ENCODE measurements around the gene ZNF467. TPM values are rescaled to one million over a fixed set of nuclear protein-coding genes. Genes with fewer than 3 reads are reported as not detected.

The ZNF467 gene
- total RNA-seq, 2 experiments from 2014 or later = 0.25 to 0.33 TPM

DNA sequence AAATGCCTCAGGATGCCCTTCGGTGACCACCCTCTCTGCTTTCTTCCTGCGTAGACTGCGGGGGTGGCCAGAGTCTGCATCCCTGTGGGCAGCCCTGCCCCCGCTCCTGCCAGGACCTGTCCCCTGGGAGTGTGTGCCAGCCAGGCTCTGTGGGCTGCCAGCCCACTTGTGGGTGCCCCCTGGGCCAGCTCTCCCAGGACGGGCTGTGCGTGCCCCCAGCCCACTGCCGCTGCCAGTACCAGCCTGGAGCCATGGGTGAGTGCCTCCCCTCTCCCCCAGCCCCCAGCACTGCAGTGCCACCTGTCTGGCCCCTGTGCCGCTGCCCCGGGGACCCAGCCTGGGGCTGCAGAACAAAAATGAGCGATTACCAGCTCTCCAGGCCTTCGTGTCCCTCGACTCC is 41.7 kb upstream of the ZNF467 start:
- no peaks in the 10 kb centered on the region for H3K9me3 Mint-ChIP-seq
- ChIA-PET CTCF (no interaction called here), POLR2A (no interaction called here)
- H3K4me3 Mint-ChIP-seq = no peak overlapping the region
- no peak overlapping the region for H3K27ac Mint-ChIP-seq
- H3K4me1 Mint-ChIP-seq = no peaks in the 10 kb centered on the region
- H3K27me3 Mint-ChIP-seq = no peaks in the 10 kb centered on the region
- no peak for DNase-seq
- no peaks in the 10 kb centered on the region for H3K36me3 Mint-ChIP-seq (ENCODE audit: low read depth)

DNA sequence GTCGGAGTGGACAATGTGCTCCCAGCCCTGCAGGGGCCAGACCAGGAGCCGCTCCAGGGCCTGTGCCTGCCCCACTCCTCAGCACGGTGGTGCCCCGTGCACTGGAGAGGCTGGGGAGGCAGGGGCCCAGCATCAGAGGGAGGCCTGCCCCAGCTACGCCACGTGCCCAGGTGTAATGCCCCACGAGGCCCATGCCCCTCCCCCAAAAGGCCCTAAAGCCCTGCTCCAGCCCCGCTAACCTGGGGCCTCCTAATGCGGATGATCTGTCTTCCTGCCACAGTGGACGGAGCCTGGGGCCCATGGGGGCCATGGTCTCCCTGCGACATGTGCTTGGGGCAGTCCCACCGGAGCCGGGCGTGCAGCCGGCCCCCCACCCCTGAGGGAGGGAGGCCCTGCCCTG is 41.1 kb upstream of the ZNF467 start:
- ChIA-PET CTCF (no interaction called here), POLR2A (no interaction called here)
- Mint-ChIP-seq H3K27me3 (no peaks in the 10 kb centered on the region), H3K27ac (no peak overlapping the region), H3K4me1 (no peaks in the 10 kb centered on the region), H3K4me3 (no peak overlapping the region), H3K36me3 (ENCODE audit: low read depth) (no peaks in the 10 kb centered on the region), H3K9me3 (no peaks in the 10 kb centered on the region)
- no peak for DNase-seq

DNA sequence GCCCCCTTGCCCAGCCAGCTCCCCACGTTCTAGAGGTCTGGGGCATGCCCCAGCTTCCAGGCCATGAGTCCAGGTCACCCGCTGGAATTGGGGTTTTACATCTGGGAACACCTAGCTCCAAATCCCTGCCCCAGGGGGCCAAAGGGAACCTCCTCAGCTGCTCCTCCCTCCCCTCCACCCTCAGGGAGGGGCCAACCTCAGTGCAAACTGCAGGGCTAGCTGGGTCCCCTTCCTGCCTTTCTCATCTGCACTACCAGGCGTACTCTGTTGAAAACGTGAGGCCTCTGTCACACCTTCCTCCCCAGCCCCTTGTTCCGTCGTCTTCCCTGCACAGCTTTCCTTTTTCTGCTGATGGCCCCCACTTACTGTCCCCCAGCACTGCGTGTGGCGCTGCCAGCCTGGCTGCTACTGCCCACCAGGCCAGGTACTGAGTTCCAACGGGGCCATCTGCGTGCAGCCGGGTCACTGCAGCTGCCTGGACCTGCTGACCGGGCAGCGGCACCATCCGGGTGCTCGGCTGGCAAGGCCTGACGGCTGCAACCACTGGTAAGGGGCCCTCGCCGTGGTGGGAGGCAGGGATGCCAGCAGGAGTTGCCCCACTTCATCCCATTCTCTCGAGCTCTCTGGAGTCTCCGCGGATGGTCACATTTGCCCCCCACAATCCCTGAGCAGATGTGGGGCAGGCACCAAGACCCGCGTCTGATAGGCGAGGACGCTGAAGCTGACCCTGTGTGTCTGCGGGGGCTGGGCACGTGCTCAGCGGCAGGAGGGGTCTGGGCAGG is 40.1 kb upstream of the ZNF467 start:
- Mint-ChIP-seq H3K27ac (no peak overlapping the region), H3K27me3 (no peaks in the 10 kb centered on the region), H3K4me1 (no peaks in the 10 kb centered on the region), H3K4me3 (no peak overlapping the region), H3K36me3 (ENCODE audit: low read depth) (no peaks in the 10 kb centered on the region), H3K9me3 (no peaks in the 10 kb centered on the region)
- CTCF ChIA-PET = interaction anchor here (0.8 kb wide), 1 partner anchor 150 kb away, joined by 3 read pairs; no protein-coding TSS in a partner anchor
- POLR2A ChIA-PET = no interaction called here
- no peak for DNase-seq

DNA sequence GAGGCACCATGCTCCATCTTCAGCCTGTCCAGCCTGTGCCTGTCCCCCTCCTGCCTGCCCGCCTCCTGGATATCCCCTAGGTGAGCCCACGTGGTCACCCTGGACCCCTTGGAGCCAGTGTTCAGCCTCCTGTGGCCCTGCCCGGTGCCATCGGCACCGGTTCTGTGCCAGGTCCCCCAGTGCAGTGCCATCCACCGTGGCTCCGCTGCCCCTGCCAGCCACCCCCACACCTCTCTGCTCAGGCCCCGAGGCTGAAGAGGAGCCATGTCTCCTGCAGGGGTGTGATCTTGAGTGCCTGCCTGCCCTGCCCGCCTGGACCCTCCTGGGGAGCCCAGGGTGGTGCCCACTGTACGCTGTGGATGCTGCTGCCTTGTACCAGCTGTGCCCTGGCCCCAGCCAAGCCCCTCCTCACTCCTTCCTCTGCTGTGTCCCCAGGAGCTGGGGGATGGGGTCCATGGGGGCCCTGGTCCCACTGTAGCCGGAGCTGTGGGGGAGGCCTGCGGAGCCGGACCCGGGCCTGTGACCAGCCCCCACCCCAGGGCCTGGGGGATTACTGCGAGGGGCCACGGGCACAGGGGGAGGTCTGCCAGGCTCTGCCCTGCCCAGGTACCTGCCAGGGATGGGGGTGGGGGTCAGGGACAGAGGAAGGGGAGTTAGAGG is 38.6 kb upstream of the ZNF467 start:
- Mint-ChIP-seq H3K27ac (no peak overlapping the region), H3K4me1 (no peaks in the 10 kb centered on the region), H3K27me3 (no peaks in the 10 kb centered on the region), H3K9me3 (no peaks in the 10 kb centered on the region), H3K4me3 (no peak overlapping the region), H3K36me3 (ENCODE audit: low read depth) (no peaks in the 10 kb centered on the region)
- POLR2A ChIA-PET = no interaction called here
- no peak for DNase-seq
- CTCF ChIA-PET = no interaction called here

DNA sequence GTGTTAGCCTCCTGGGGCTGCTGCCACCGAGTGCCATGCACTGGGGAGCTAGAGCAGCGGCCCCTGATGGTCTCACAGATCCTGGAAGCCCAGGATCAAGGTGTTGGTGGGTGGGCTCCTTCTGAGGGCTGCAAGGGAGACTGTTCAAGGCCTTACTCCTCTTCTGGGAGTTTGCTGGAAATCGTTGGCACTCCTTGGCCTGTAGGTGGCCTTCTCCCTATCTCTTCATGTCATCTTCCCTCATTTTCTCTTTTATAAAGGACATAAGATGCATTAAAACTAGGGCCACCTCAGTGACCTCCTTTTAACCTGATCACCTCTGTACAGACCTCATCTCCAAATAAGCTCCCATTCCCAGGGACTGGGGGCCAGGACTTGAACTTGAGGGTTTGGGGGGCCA is 37.8 kb upstream of the ZNF467 start:
- no peaks in the 10 kb centered on the region for H3K27me3 Mint-ChIP-seq
- ChIA-PET POLR2A (no interaction called here), CTCF (no interaction called here)

DNA sequence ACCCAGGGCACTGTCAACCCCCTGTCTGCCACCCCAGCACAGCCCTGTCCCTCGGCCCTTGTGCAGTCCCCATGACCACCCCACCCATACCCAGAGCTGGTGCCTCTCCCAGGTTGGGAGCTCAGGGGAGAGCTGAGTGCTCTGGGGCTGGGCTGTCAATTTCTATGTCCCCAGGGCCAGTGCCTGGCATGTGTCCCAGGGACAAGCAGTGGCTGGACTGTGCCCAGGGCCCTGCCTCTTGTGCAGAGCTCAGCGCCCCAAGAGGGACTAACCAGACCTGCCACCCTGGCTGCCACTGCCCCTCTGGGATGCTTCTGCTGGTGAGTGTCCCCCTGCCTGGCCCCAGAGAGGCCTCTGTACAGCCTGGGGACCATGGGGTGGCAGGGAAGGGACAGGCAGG is 35.8 kb upstream of the ZNF467 start:
- Mint-ChIP-seq H3K36me3 (ENCODE audit: low read depth) (no peaks in the 10 kb centered on the region), H3K4me3 (no peak overlapping the region), H3K27ac (no peak overlapping the region), H3K4me1 (no peaks in the 10 kb centered on the region), H3K9me3 (no peaks in the 10 kb centered on the region), H3K27me3 (no peaks in the 10 kb centered on the region)
- no peak for DNase-seq
- CTCF ChIA-PET = no interaction called here
- POLR2A ChIA-PET = no interaction called here

More for the DNA sequence above, 37.8 kb upstream of the ZNF467 start:
- H3K27ac Mint-ChIP-seq = no peak overlapping the region
- H3K4me3 Mint-ChIP-seq = no peak overlapping the region
- H3K36me3 Mint-ChIP-seq (ENCODE audit: low read depth) = no peaks in the 10 kb centered on the region
- H3K9me3 Mint-ChIP-seq = no peaks in the 10 kb centered on the region
- no peak for DNase-seq
- H3K4me1 Mint-ChIP-seq = no peaks in the 10 kb centered on the region

DNA sequence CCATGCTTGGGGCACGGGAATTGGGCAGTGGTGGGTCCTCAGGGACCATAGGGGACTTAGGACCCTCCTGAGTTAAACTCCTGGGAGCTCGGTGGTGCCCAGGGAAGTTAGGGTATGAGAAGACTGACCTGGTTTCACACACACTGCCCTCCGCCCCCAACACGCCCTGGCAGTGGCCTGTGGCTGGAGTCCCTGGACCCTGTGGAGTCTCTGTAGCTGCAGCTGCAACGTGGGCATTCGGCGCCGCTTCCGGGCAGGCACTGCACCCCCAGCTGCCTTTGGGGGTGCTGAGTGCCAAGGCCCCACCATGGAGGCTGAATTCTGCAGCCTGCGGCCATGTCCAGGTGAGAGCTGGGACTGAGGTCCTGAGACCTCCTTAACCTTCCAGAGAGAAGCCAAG is 34.9 kb upstream of the ZNF467 start:
- DNase-seq = no peak
- CTCF ChIA-PET = no interaction called here
- Mint-ChIP-seq H3K4me3 (no peak overlapping the region), H3K27me3 (no peaks in the 10 kb centered on the region), H3K4me1 (no peaks in the 10 kb centered on the region), H3K36me3 (ENCODE audit: low read depth) (no peaks in the 10 kb centered on the region), H3K27ac (no peak overlapping the region), H3K9me3 (no peaks in the 10 kb centered on the region)
- POLR2A ChIA-PET = no interaction called here

DNA sequence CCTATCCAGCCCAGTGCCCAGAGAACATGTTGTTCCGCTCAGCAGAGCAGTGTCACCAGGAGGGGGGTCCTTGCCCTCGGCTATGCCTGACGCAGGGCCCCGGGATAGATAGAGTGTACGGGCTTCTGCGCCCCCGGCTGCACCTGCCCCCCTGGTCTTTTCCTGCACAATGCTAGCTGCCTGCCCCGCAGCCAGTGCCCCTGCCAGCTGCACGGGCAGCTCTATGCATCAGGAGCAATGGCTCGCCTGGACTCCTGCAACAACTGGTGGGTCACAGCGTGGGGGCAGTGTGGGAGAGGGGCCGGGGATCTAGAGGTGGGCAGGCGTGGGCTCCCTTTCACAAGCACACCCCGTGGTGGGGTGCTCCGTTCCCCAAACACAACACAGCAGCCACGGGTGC is 33.3 kb upstream of the ZNF467 start:
- no peaks in the 10 kb centered on the region for H3K36me3 Mint-ChIP-seq (ENCODE audit: low read depth)
- POLR2A ChIA-PET = no interaction called here
- H3K27ac Mint-ChIP-seq = no peak overlapping the region
- H3K4me3 Mint-ChIP-seq = no peak overlapping the region
- no peaks in the 10 kb centered on the region for H3K27me3 Mint-ChIP-seq
- no peaks in the 10 kb centered on the region for H3K9me3 Mint-ChIP-seq
- H3K4me1 Mint-ChIP-seq = no peaks in the 10 kb centered on the region
- CTCF ChIA-PET = interaction anchor here (0.8 to 2.2 kb wide), 4 partner anchors 14 to 64 kb away, joined by 3 to 7 read pairs (median 4); partner anchors contain the start of gene ZNF862
- no peak for DNase-seq

DNA sequence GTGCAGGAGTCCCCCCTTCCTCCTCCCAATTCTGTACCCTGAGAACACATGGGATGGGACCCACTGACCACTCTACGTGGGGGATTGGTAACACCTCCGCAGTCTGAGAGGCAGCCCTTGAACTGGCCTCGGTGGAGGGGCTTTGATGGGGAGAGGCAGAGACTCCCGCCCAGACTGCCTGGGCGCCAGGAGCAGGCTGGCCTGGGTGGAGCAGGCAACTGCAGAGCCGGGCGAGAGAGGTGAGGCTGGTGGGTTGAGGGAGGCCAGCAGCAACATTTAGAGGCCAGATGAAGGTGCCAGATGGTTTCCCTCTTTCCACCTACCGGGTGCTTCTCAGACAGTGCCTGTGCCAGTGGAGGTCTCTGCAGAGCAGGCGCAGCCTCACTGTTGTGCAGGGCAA is 30.7 kb upstream of the ZNF467 start:
- POLR2A ChIA-PET = no interaction called here

DNA sequence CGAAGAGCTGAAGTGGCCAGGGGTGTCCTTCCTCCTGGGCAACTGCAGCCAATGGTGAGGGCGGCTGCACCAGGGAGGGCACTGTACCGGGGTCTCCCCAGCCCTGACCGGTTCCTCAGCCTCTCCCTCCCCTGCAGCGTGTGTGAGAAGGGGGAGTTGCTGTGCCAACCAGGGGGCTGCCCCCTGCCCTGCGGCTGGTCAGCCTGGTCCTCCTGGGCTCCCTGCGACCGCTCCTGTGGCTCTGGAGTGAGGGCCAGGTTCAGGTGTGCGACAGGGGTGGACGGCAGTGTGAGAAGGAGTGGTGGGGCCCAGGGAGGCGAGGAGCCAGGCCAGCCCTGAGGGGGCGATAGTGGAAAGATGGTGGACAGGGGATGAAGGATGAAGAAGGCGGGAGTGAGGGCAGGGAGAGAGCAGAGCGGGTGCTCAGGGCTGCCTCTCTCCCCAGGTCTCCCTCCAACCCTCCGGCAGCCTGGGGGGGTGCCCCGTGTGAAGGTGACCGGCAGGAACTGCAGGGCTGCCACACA is 30.2 kb upstream of the ZNF467 start:
- no peak for DNase-seq
- Mint-ChIP-seq H3K27ac (no peak overlapping the region), H3K4me3 (no peak overlapping the region), H3K9me3 (no peaks in the 10 kb centered on the region), H3K4me1 (no peaks in the 10 kb centered on the region), H3K27me3 (no peaks in the 10 kb centered on the region), H3K36me3 (ENCODE audit: low read depth) (no peaks in the 10 kb centered on the region)
- ChIA-PET POLR2A (no interaction called here), CTCF (no interaction called here)

More for the DNA sequence above, 30.7 kb upstream of the ZNF467 start:
- H3K27me3 Mint-ChIP-seq = no peaks in the 10 kb centered on the region
- no peaks in the 10 kb centered on the region for H3K36me3 Mint-ChIP-seq (ENCODE audit: low read depth)
- no peak overlapping the region for H3K4me3 Mint-ChIP-seq
- no peak overlapping the region for H3K27ac Mint-ChIP-seq
- DNase-seq = no peak
- CTCF ChIA-PET = no interaction called here
- H3K4me1 Mint-ChIP-seq = no peaks in the 10 kb centered on the region
- H3K9me3 Mint-ChIP-seq = no peaks in the 10 kb centered on the region

DNA sequence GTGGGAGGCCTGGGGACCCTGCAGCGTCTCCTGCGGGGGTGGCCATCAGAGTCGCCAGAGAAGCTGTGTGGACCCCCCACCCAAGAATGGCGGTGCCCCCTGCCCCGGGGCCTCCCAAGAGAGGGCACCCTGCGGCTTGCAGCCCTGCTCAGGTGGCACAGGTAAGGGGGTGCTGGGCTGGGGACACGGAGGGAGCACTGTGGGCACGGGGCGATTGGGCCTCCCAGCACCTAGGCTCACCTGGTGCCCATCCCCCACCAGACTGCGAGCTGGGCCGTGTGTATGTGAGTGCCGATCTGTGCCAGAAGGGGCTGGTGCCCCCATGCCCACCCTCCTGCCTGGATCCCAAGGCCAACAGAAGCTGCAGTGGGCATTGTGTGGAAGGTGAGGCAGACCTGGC is 29.6 kb upstream of the ZNF467 start:
- CTCF ChIA-PET = no interaction called here
- no peaks in the 10 kb centered on the region for H3K4me1 Mint-ChIP-seq
- H3K27ac Mint-ChIP-seq = no peak overlapping the region
- DNase-seq = no peak
- H3K36me3 Mint-ChIP-seq (ENCODE audit: low read depth) = no peaks in the 10 kb centered on the region
- POLR2A ChIA-PET = no interaction called here
- no peaks in the 10 kb centered on the region for H3K9me3 Mint-ChIP-seq
- H3K4me3 Mint-ChIP-seq = no peak overlapping the region
- H3K27me3 Mint-ChIP-seq = no peaks in the 10 kb centered on the region

DNA sequence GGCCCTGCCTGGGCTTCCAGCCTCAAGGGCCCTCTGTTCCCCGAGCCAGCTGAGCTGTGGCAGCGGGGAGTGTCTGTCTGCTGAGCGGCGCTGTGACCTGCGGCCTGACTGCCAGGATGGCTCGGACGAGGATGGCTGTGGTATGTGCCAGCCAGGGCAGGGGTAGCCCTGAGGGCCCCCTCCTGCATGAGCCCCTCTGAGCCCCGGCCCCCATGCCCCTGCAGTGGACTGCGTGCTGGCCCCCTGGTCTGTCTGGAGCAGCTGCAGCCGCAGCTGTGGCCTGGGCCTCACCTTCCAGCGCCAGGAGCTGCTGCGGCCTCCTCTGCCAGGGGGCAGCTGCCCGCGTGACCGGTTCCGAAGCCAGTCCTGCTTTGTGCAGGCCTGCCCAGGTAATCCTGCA is 28.4 kb upstream of the ZNF467 start:
- POLR2A ChIA-PET = no interaction called here
- Mint-ChIP-seq H3K36me3 (ENCODE audit: low read depth) (no peaks in the 10 kb centered on the region), H3K4me1 (no peaks in the 10 kb centered on the region), H3K9me3 (no peaks in the 10 kb centered on the region), H3K27ac (no peak overlapping the region), H3K27me3 (no peaks in the 10 kb centered on the region), H3K4me3 (no peak overlapping the region)
- DNase-seq = no peak
- CTCF ChIA-PET = no interaction called here

DNA sequence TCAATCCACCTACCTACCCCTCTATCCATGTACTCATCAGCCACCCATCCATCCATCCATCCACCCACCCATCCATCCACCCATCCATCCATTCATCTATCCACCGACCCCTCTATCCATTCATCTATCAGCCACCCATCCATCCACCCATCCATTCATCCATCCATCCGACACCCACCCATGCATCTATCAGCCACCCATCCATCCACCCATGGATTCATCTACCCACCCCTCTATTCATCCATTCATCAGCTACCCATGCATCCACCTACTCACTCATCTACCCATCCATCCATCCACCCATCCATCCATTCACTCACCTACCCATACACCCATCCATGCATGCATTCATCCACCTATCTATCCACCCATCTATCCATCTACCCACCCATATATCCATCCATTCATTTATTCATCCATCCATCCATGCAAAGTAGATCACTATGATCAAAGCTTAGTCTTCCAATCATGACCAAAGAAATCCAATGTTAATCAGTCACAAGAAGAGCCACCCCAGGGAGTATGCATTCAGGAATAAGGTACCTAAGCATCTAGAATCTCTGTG is 27.7 kb upstream of the ZNF467 start:
- H3K27me3 Mint-ChIP-seq = no peaks in the 10 kb centered on the region
- H3K9me3 Mint-ChIP-seq = no peaks in the 10 kb centered on the region
- H3K27ac Mint-ChIP-seq = no peak overlapping the region
- DNase-seq = no peak
- POLR2A ChIA-PET = no interaction called here
- CTCF ChIA-PET = no interaction called here
- no peaks in the 10 kb centered on the region for H3K36me3 Mint-ChIP-seq (ENCODE audit: low read depth)
- no peak overlapping the region for H3K4me3 Mint-ChIP-seq
- H3K4me1 Mint-ChIP-seq = no peaks in the 10 kb centered on the region

DNA sequence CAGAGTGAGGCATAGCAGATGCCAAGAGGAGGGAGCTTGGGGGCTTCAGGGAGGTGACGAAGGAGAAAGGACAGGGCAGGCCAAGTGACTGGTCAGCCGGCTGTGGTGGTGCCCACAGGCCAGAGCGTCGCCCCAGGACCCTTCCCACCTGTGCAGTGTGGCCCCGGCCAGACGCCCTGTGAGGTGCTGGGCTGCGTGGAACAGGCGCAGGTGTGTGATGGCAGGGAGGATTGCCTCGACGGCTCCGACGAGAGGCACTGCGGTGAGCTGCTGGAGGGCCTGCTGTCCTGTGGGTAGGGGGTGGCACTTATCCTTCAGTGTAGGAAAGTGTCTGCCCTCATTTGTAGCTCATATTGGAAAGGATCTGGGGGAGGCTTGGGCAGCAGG is 26.8 kb upstream of the ZNF467 start:
- no peaks in the 10 kb centered on the region for H3K27me3 Mint-ChIP-seq
- DNase-seq = no peak
- no peaks in the 10 kb centered on the region for H3K9me3 Mint-ChIP-seq
- no peak overlapping the region for H3K4me3 Mint-ChIP-seq
- H3K4me1 Mint-ChIP-seq = no peaks in the 10 kb centered on the region
- H3K36me3 Mint-ChIP-seq (ENCODE audit: low read depth) = no peaks in the 10 kb centered on the region
- ChIA-PET POLR2A (no interaction called here), CTCF (interaction anchor here (0.9 to 1.4 kb wide), 2 partner anchors 60 to 138 kb away, joined by 3 to 7 read pairs; no protein-coding TSS in a partner anchor)
- no peak overlapping the region for H3K27ac Mint-ChIP-seq

Measured in activated CD4-positive, alpha-beta memory T cell treated with anti-CD3 and anti-CD28 coated beads, Interleukin-2, amount 10 ng/mL, durations not matched to agents 7 days and 5 days (primary cell).